Caki2 (cell line): Measurements from ENCODE around the gene PPP2R5B. TPM values are rescaled to one million over a fixed set of nuclear protein-coding genes. Genes with fewer than 3 reads are reported as not detected.
"Not testable (repeated sequence)": the region's sequence is repeated elsewhere in the genome, so short reads cannot be mapped to it uniquely, and the experiment has no call there.

Experiments used
- DNase-seq: peaks from one replicate; pipeline ENCODE4 v3.0.0-alpha.2; 2015; ENCODE audit warnings: low read depth
- in situ Hi-C: cut with HindIII; loops from 2 replicates; pipeline ENCODE4 v1.10.0; 2016; ENCODE audit warnings: low sequenced_read_pairs, low pct_unique_long_range_greater_than_20kb, mixed read lengths
- total RNA-seq: library from RNA; depleted of rRNA; stranded (reverse); fragments of >200 nt; shearing (Covaris generic); gene quantifications from 2 replicates; pipeline ENCODE4 v1.2.3, GENCODE V29; 2014; ENCODE audit warnings: low replicate concordance; rRNA removed

PPP2R5B gene
- total RNA-seq, 1 experiment from 2014 or later, result 13.2 TPM

- in situ Hi-C loops, result no loop called here
- no peak for DNase-seq
Observed at GRCh38 chr11:64947208-64947814, 22.8 kb downstream of the PPP2R5B start.

- in situ Hi-C loops, result no loop called here
- no peak for DNase-seq
Observed at GRCh38 chr11:64951529-64951928, 27.0 kb downstream of the PPP2R5B start.

GRCh38 chr11:64954201-64954600 lies 29.7 kb downstream of the PPP2R5B start:
- no peak for DNase-seq
- in situ Hi-C loops, result no loop called here

GRCh38 chr11:64959498-64959897 lies 35.0 kb downstream of the PPP2R5B start:
- no peak for DNase-seq
- in situ Hi-C loops, result no loop called here

- in situ Hi-C loops, result no loop called here
- DNase-seq, result no peak
Observed at GRCh38 chr11:64960719-64961118, 36.2 kb downstream of the PPP2R5B start.

GRCh38 chr11:64963072-64963631 lies 38.7 kb downstream of the PPP2R5B start:
- DNase-seq, result no peak
- in situ Hi-C loops, result no loop called here

- in situ Hi-C loops, result no loop called here
Observed at GRCh38 chr11:64967375-64967774, 42.9 kb downstream of the PPP2R5B start.

GRCh38 chr11:64969209-64969608 lies 44.7 kb downstream of the PPP2R5B start:
- peak; percentile 61 for DNase-seq
- in situ Hi-C loops, result no loop called here

More at GRCh38 chr11:64967375-64967774, 42.9 kb downstream of the PPP2R5B start:
- no peak for DNase-seq

- DNase-seq, result peak; percentile 29
Observed at GRCh38 chr11:64970731-64971151, 46.3 kb downstream of the PPP2R5B start.

GRCh38 chr11:64971421-64972233 lies 47.1 kb downstream of the PPP2R5B start, which contains the start of gene MAJIN:
Gene MAJIN, minus strand, starts transcription at chr11:64972108. Its CDS starts 12,703 bp downstream, at chr11:64959405.
- in situ Hi-C loops, result no loop called here
- no peak for DNase-seq

More at GRCh38 chr11:64970731-64971151, 46.3 kb downstream of the PPP2R5B start:
- in situ Hi-C loops, result no loop called here

GRCh38 chr11:64974124-64974523 lies 49.6 kb downstream of the PPP2R5B start:
- in situ Hi-C loops, result no loop called here
- no peak for DNase-seq

GRCh38 chr11:64976651-64977050 lies 52.2 kb downstream of the PPP2R5B start:
- in situ Hi-C loops, result no loop called here
- no peak for DNase-seq

- in situ Hi-C loops, DNase-seq: not testable (repeated sequence)
Observed at GRCh38 chr11:64983339-64983738, 58.9 kb downstream of the PPP2R5B start.

Other genes starting within 250 kb of the PPP2R5B start
- gene NRXN2, start 201.5 kb upstream of the PPP2R5B start, total RNA-seq, result 2.2 and 22.7 TPM in 2 replicates
- not detected in 2 replicates for gene RASGRP2, start 180.5 kb upstream of the PPP2R5B start, total RNA-seq
- gene PYGM, start 164.7 kb upstream of the PPP2R5B start, total RNA-seq, result 0.23 TPM in 1 of 2 replicates, not detected in the other
- gene SF1, start 146.1 kb upstream of the PPP2R5B start, total RNA-seq, result 43.2 and 95.5 TPM in 2 replicates
- gene MAP4K2, start 121.5 kb upstream of the PPP2R5B start, total RNA-seq, result 12.9 and 14.4 TPM in 2 replicates
- gene MEN1, start 114.1 kb upstream of the PPP2R5B start, total RNA-seq, result 5.3 and 5.4 TPM in 2 replicates
- 0.12 and 1.1 TPM in 2 replicates for gene CDC42BPG, start 80.0 kb upstream of the PPP2R5B start, total RNA-seq
- 53.4 and 68.3 TPM in 2 replicates for gene EHD1, start 46.1 kb upstream of the PPP2R5B start, total RNA-seq
- gene ATG2A, start 7.5 kb upstream of the PPP2R5B start, total RNA-seq, result 4.8 and 11.1 TPM in 2 replicates
- gene GPHA2, start 11.2 kb downstream of the PPP2R5B start, total RNA-seq, result not detected in 2 replicates
- gene MAJIN, start 47.4 kb downstream of the PPP2R5B start, total RNA-seq, result 0.38 TPM in 1 of 2 replicates, not detected in the other
- 2.3 TPM in 1 of 2 replicates, not detected in the other for gene BATF2, start 72.3 kb downstream of the PPP2R5B start, total RNA-seq
- 118 and 140 TPM in 2 replicates for gene ARL2, start 89.5 kb downstream of the PPP2R5B start, total RNA-seq
- 14.2 and 16.8 TPM in 2 replicates for gene SNX15, start 102.8 kb downstream of the PPP2R5B start, total RNA-seq
- 63.6 and 72.7 TPM in 2 replicates for gene SAC3D1, start 116.5 kb downstream of the PPP2R5B start, total RNA-seq
- gene NAALADL1, start 133.9 kb downstream of the PPP2R5B start, total RNA-seq, result 0.88 TPM in 1 of 2 replicates, not detected in the other
- 41.7 and 63.4 TPM in 2 replicates for gene CDCA5, start 159.4 kb downstream of the PPP2R5B start, total RNA-seq
- gene ZFPL1, start 159.5 kb downstream of the PPP2R5B start, total RNA-seq, result 39.6 and 78.3 TPM in 2 replicates
- 115 and 146 TPM in 2 replicates for gene VPS51, start 171.5 kb downstream of the PPP2R5B start, total RNA-seq
- gene TM7SF2, start 187.2 kb downstream of the PPP2R5B start, total RNA-seq, result 8.1 and 19.1 TPM in 2 replicates
- 11.4 and 16.5 TPM in 2 replicates for gene ZNHIT2, start 193.0 kb downstream of the PPP2R5B start, total RNA-seq
- gene FAU, start 197.4 kb downstream of the PPP2R5B start, total RNA-seq, result 139 and 153 TPM in 2 replicates
- gene MRPL49, start 197.6 kb downstream of the PPP2R5B start, total RNA-seq, result 66.7 and 84.9 TPM in 2 replicates
- 4.3 and 5.4 TPM in 2 replicates for gene SYVN1, start 209.8 kb downstream of the PPP2R5B start, total RNA-seq
- gene SPDYC, start 245.5 kb downstream of the PPP2R5B start, total RNA-seq, result not detected in 2 replicates